GDM1 (cell line): ENCODE data around the gene FXYD7.
"Not testable (repeated sequence)": the region's sequence is repeated elsewhere in the genome, so short reads cannot be mapped to it uniquely, and the experiment has no call there.

ENCODE experiments used
- DNase-seq: peaks from one replicate; lab custom pipeline; 2025; lab: John Stamatoyannopoulos, UW

The FXYD7 gene

GRCh38 chr19:35127871-35128270, 15.2 kb upstream of the FXYD7 start:
- no peak for DNase-seq

DNA sequence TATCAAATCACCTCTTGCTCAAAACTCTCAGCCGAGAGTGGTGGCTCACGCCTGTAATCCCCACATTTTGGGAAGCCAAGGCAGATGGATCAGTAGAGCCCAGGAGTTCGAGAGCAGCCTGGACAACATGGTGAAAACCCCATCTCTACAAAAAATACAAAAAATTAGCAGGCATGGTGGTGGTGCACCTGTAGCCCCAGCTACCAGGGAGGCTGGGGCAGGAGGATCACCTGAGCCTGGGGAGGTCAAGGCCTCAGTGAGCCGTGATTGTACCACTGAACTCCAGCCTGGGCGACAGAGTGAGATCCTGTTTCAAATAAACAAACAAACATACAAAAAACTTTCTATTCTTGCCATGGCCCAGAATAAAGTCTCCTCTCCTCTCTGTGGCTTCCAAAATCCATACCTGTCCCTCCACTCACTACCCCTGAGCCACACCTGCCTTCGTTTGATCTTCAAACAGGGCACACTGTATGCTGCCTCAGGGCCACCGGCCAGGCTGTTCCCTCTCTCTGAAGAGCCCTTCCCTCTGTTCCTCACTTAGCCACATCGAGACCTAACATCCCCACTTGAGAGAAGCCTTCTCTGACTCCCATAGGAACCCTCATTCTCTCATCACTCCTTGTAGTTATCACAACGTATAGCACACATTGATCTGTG, 14.5 kb upstream of the FXYD7 start:
- no peak for DNase-seq

DNA sequence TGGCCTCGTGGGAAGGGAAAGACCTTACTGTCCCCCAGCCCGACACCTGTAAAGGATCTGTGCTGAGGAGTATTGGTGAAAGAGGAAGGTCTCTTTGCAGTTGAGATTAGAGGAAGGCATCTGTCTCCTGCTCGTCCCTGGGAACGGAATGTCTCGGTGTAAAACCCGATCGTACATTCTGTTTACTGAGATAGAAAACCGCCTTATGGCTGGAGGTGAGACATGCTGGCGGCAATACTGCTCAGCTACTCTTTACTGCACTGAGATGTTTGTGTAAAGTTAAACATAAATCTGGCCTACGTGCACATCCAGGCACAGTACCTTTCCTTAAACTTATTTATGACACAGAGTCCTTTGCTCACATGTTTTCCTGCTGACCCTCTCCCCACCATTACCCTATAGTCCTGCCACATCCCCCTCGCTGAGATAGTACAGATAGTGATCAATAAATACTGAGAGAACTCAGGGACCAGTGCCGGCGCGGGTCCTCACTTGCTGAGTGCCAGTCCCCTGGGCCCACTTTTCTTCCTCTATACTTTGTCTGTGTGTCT, 13.3 kb upstream of the FXYD7 start:
- DNase-seq: not testable (repeated sequence)

DNA sequence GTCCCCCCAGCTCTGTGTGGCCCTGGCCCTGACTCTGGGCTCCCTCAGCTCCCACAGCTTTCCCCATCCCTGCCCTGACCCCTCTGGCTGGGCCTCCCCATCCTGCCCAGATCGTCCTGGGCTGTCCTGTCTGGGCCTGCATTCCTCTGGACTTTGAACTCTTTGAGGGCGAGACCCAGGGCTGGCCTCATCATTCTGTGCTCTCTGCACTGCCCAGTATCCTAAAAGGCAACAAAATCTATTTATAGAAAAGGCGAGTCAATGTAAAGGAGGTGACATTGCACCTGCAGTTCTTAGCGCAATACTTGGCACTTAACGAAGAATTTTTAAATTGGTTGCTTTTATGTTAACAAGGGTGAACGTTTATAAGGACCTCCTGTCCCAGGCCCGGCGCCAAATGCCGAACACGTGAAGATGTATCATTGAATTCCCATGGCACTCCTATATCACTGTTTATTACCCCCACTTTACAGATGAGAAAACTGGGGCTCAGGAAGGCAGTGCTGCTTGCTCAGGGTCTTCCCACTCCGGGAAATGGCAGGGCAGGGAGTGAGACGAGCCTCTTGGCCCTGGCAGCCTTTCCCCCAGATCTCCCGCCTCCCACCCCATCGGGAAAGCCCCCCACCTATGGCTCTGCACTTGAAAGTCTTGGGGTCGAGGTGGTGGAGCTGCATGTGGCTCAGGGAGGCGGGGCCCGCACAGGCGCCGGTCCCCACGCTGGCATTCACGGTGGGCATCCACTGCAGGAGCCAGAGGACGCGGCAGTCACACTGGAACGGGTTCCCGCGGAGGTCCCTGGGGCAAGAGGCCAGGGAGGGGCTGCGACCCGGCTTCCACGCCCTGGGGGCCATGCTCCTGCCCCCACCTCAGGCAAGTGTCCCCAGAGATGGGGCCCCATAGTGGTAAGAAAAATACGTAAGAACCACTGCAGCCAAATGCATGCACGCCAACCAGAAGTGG, 12.0 kb upstream of the FXYD7 start:
- no peak for DNase-seq

- no peak for DNase-seq
Measured at GRCh38 chr19:35132254-35132653, 10.8 kb upstream of the FXYD7 start.

DNA sequence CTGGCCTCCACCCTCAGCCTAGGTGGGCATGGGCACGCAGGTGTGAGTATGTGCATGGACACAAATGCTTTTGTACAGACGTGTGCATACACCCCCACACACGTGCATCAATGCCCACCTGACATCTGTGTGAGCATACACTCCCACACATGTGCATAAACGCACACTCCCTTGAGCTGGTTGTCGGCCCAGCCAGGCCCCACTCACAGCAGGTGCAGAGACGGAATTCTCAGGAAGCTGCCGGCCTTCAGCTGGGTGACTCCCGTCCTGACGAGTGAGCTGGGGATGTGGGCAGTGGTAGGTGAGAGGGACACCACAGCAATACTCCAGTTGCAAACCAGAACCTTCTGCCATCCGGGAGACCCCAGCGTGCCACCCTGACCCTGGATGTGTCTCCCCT, 9.2 kb upstream of the FXYD7 start:
- no peak for DNase-seq

DNA sequence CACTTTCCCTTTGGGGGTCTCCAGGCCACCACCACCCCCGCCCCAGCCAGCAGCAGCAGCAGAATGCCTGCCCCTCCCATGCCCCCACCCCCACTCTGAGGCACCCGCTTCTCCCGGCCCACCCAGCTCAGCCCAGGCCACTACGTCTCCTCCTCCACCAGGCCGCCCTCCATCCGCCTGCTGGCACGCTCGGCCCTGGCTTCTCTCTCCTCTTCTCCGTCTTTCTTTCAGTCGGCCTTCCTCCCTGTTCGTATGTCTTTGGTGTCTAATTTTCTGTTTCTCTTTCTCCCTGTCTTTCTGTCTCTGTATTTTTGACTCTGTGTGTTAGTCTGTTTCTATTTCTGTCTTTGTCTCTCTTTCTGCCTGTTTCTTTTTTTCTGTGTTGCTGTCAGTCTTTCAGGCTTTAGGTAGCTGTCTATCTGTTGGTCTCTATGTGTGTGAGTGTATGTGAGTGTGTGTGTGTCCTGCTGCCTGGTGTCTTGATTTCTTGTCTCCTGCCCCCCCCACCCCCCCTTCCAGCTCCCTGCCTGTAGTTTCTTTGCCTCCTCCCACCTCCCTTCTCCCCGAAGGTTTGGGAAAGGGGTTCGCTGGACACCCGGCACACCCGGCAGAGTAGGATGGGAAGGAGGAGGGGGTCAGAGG, 8.3 kb upstream of the FXYD7 start, which contains the start of gene LGI4:
Gene LGI4, minus strand, starts transcription at position 459 of the 642 bp plus-strand sequence. Its CDS starts 379 bp downstream, at position 80.
- no peak for DNase-seq

GRCh38 chr19:35135389-35135909, 7.6 kb upstream of the FXYD7 start:
- peak; percentile 44 for DNase-seq

DNA sequence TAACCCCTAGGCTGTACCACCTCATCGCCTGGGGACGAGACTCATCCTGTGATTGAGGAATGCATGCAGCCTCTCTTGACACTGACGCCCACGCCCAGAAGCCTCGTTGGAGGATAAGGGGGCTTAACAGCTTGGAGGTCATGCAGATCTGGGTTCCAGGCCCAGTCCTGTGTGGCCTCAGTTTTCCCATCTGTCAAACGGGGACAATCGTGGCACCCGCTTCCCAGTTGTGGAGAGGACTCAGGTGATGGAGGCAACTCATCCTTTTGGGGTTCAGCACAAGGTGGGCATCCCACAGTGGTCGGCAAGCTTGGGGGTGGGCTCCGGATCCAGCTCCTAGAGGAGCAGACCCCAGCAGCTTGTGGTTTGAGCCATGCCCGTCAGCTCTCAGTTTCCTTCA, 6.8 kb upstream of the FXYD7 start:
- DNase-seq: no peak

DNA sequence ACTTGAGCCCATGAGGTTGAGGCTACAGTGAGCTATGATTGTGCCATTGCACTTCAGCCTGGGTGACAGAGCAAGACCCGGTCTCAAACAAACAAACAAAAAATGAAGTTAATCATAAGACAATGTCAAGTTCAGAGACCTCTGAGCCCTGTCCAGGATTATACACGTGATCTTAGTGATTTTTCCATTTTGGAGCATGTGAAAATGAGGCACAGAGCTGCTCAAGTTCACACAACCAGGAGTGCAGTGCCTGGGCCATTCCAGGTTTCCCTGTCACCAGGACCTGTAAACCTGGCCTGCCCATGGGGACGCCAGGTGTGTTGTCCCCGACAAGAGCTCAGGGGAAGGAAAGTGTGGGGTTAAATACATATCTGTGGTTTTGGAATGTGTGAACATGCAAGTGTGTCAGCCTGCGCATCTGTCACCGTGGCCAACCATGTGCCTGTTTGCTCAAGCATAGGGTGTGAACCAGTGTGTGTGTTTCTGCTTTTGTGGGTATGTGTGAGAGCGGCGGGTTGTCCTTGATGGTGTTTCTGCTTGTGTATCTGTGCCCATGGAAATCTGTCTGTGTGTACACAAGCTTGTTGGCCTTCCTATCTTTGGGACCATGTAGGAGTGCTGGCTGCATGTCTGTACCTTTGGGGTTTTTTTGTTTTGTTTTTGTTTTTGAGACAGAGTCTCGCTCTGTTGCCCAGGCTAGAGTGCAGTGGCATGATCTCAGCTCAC, 5.9 kb upstream of the FXYD7 start:
- DNase-seq: no peak

DNA sequence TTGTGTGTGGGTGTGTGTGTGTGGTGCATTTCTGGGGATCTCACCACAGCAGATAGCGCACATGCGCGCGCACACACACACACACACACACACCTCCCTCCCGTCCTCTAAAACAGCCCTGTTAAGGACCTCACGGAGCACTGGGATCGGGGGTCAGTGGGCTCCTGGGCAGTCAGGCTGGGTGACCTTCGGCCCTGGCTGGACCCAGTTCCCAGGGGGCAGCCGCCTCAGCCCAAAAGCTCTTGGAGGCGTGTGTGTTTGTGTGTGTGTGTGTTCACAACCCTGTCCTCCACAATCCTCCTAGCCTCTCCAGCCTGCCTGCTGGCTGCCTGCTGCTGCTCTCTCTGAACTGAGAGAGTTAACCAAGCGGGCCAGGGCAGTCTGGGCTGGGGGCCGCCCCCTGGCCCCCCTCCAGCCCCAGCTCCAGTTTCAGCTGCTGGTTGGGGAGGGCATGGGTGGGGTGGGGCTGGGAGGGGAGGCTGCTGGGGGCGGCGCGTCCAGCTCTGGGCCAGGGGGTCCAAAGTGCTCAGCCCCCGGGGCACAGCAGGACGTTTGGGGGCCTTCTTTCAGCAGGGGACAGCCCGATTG, 4.7 kb upstream of the FXYD7 start, which contains the start of gene FXYD1:
Gene FXYD1, plus strand, starts transcription at position 520 of the 588 bp plus-strand sequence. CDS start 1,256 bp downstream, outside the sequence.
- no peak for DNase-seq

GRCh38 chr19:35140207-35140961, 2.7 kb upstream of the FXYD7 start:
- no peak for DNase-seq

DNA sequence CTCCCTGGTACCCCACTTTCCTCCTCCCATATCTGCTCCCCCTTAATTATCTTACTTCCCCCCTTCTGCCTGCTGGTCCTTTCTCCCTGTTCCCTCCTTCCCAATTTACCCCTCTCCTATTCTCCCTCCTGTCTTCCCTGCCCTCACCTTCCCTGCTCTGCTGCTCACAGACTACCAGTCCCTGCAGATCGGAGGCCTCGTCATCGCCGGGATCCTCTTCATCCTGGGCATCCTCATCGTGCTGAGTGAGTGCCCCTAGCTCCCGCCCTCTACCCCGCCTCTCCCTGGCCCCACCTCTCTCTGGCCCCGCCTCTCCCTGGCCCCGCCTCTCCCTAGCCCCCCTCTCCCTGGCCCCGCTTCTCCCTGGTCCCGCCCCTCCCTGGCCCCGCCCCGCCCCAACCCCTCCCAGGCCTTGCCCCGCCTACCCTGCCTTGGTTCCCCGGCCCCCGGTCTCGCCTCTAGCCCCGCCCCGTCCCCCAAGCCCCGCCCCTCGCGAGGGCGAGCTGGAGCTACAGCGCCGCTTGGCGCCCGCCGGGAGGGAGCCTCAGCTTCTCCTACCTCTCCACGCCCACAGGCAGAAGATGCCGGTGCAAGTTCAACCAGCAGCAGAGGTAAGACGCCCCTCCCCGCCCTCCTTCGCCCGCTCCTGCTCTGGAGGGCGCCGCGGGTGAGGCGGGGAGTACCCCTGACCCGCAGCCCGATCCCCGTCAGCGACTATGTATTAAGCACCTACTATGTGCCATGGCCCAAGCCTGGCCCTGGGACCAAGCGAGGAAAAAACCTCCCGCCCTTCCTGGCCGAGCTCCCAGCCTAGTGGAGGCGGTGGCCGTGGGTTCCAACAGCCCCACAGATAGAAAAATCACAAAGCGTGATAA, 1.9 kb upstream of the FXYD7 start:
- DNase-seq: peak; percentile 92

- DNase-seq: no peak
Measured at GRCh38 chr19:35141837-35142605, 1.0 kb upstream of the FXYD7 start.

GRCh38 chr19:35142606-35143230, 337 bp upstream of the FXYD7 start:
- DNase-seq: peak; percentile 35

DNA sequence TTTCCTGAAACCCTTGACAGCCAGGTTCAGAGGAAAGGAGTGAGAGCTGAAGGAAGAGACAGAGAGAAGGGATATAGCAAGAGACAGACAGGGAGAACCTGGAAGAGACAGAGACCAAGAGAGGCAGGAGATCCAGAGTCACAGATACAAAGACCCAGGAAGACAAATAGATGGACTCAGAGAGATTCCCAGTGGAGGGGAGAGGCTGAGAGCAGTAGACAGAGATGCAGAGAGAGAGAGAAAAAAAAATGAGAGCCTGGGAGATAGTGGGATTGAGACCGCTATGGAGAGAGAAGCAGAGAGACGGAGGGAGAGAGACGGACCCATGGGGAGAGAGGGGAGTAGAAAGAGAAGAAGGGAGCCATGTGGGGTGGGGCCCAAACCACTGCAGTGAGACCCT, 763 bp downstream of the FXYD7 start:
- no peak for DNase-seq

GRCh38 chr19:35144259-35144599, 1.2 kb downstream of the FXYD7 start:
- no peak for DNase-seq
